ENCODE results near the gene PSMF1.
"Not testable (repeated sequence)": the region's sequence is repeated elsewhere in the genome, so short reads cannot be mapped to it uniquely, and the experiment has no call there.

Gene PSMF1

DNA sequence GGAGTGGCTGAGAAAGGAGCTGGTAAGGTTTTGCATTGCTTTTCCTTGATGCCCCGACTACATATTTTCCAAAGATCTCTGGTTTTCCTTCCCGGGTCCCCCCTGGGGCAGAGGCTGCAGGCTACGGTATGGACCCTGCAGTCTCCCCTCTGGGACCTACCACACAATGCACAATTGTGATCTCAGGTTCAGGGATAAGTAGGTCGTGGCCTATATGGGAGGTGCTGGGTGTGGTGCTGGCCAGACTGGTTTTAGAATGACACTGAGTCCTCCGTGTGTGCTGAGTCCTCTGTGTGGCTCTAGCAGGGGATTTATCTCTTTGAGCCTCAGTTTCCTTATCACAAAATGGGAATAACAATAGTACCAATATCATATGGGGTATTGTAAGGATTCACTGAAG is 85.2 kb downstream of the PSMF1 start:
- no peaks in the 10 kb centered on the region for H3K36me3 Mint-ChIP-seq (ENCODE audit: low read depth)
- H3K4me1 Mint-ChIP-seq = peaks cover 4% of the 10 kb centered on the region
- DNase-seq (no peak), ATAC-seq (no peak)
- no peak overlapping the region for H3K27ac Mint-ChIP-seq
- H3K4me3 Mint-ChIP-seq = no peak overlapping the region
- no peaks in the 10 kb centered on the region for H3K9me3 Mint-ChIP-seq
- peaks cover 1% of the 10 kb centered on the region for H3K27me3 Mint-ChIP-seq

DNA sequence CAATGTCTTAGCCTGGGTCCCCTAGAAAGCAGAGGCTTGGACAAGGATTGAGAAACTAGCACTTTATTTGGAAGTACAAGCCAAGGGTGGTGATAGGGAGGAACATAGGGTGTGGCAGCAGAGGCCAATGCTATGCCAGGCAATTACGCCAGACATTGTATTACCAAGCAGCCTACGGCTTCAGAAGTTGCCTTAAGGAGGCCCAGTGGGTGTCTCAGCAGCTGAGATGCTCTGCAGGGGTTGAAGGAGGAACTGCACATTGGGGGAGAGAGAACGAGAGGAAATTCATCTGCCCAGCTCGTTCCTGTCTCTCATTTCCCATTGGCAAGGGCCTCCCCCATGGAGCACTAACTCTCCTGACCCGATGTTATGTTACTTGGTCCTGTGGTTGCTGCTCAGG is 85.7 kb downstream of the PSMF1 start:
- ATAC-seq (no peak), DNase-seq (no peak)
- no peaks in the 10 kb centered on the region for H3K9me3 Mint-ChIP-seq
- no peak overlapping the region for H3K27ac Mint-ChIP-seq
- no peaks in the 10 kb centered on the region for H3K36me3 Mint-ChIP-seq (ENCODE audit: low read depth)
- H3K4me1 Mint-ChIP-seq = peaks cover 4% of the 10 kb centered on the region
- no peak overlapping the region for H3K4me3 Mint-ChIP-seq
- H3K27me3 Mint-ChIP-seq = no peaks in the 10 kb centered on the region

DNA sequence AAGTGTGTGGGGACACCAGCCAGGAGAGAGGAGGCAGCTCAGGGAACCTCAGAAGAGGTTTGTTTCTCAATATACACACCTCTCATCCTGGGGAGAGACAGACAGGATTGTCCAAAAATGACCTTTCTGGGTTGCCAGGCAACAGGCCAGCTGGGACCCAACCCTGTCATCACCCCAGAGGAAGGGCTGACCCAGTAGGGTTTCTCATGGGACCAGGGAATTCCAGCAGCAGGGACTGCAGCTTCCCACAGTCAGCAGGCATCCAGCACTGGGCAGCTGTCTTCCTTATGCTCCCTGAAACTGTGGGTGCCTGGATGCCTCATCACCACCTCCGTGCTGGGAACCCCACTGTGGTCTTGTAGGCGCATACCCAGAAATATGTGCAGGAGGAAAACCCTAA is 86.2 kb downstream of the PSMF1 start:
- Mint-ChIP-seq H3K9me3 (no peaks in the 10 kb centered on the region), H3K27me3 (no peaks in the 10 kb centered on the region), H3K4me1 (peaks cover 4% of the 10 kb centered on the region), H3K4me3 (no peak overlapping the region), H3K27ac (no peak overlapping the region), H3K36me3 (ENCODE audit: low read depth) (no peaks in the 10 kb centered on the region)
- DNase-seq = no peak
- ATAC-seq = no peak

DNA sequence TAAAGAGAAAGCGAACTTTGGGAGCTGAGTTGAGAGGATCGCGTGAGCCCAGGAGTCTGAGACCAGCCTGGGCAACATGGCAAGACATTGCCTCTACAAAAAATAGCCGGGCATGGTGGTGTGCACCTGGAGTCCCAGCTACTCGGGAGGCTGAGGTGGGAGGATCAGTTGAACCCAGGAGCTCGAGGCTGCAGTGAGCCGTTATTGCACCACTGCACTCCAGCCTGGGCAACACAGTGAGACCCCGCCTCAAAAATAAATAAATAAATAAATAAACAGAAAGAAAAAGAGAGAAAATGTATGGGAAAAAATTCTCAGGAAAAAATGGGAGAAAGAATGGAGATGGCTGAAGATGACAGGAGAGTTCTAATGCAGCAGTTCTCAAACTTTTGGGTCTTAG is 87.4 kb downstream of the PSMF1 start:
- Mint-ChIP-seq H3K36me3 (ENCODE audit: low read depth) (no peaks in the 10 kb centered on the region), H3K4me3 (no peak overlapping the region), H3K4me1 (no peaks in the 10 kb centered on the region), H3K27me3 (peaks cover 1% of the 10 kb centered on the region), H3K9me3 (no peaks in the 10 kb centered on the region), H3K27ac (no peak overlapping the region)
- DNase-seq (no peak), ATAC-seq (no peak)

- H3K27me3 Mint-ChIP-seq = peaks cover 3% of the 10 kb centered on the region
- DNase-seq = no peak
- no peak overlapping the region for H3K4me3 Mint-ChIP-seq
- H3K9me3 Mint-ChIP-seq = no peaks in the 10 kb centered on the region
- no peaks in the 10 kb centered on the region for H3K4me1 Mint-ChIP-seq
- no peak for ATAC-seq
- H3K36me3 Mint-ChIP-seq (ENCODE audit: low read depth) = no peaks in the 10 kb centered on the region
- H3K27ac Mint-ChIP-seq = no peak overlapping the region
Observed at GRCh38 chr20:1206366-1207148, 88.2 kb downstream of the PSMF1 start.

DNA sequence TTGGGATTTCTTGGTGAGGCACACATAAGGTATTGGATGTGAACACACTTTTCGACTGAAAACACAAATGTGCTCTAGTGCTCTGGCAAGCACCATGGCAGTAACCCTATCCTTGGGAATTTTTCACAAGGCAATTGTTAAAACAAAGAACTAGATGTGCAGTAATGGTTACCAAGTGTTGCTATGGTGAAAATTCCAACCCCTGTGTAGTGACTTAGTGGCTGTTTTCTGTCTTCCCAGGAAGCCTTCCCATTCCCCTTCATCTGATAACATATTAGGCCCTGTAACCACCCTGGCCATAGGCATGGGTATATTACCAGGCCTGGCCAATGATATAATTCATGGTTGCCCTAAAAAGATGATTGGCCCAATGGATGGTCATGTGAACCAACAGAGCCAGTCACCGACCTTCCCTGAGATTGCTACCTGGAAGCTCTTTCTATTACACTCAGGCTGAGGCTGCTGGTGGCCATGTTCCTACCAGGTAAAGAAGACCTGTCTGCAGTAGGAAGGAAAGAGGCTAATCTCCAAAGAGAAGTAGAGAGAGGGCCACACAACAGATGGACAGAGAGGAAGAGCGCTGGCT is 89.0 kb downstream of the PSMF1 start:
- no peak overlapping the region for H3K4me3 Mint-ChIP-seq
- no peaks in the 10 kb centered on the region for H3K4me1 Mint-ChIP-seq
- ATAC-seq (no peak), DNase-seq (no peak)
- peaks cover 3% of the 10 kb centered on the region for H3K27me3 Mint-ChIP-seq
- H3K36me3 Mint-ChIP-seq (ENCODE audit: low read depth) = no peaks in the 10 kb centered on the region
- H3K9me3 Mint-ChIP-seq = no peaks in the 10 kb centered on the region
- H3K27ac Mint-ChIP-seq = no peak overlapping the region

DNA sequence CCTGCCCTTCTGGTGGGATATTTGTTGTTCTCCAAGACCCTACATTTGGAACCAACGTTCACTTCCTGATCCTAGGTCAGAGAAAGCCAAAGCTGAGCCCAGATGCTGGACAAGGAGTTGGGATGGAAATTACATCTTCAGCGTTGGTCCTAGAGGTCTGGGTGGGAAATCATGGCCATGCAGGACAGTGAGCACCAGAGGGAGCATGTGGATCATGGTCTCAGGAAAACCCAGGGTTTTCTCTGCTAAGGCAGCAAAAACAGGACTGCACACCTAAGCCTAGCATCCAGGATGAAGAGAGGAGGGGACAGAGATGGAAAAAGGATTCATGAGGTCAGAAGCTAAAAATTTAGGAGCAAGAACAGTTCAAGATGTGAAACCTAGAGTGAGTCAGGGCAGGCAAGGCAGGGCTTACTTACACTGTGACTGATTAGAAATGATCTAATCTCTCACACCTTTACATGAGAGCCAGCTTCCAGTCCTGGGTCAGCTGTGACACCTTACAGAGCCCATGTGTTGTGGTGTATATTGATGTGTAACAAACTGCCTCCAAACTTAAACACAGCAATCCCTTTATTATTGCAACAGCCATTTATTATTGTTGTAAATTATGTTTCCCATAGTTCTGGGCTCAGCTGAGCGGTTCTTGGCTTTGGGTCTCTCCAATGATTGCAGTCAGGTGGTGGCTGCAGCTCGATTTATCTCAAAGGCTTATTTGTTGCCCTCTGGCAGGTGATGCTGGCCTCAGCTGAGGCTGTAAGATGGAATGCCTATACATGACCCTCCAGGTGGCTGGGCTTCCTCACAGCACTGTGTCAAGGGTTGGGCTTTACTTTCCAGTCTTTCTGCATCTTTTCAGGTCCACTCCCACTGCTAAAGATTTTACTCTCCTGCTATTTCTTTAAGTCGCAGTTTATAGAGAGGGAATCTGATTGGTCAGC is 91.3 kb downstream of the PSMF1 start:
- Mint-ChIP-seq H3K9me3 (no peaks in the 10 kb centered on the region), H3K27me3 (peaks cover 3% of the 10 kb centered on the region), H3K36me3 (ENCODE audit: low read depth) (no peaks in the 10 kb centered on the region), H3K4me3 (no peak overlapping the region), H3K27ac (peak overlapping the region; percentile 31), H3K4me1 (peaks cover 9% of the 10 kb centered on the region)
- DNase-seq (no peak), ATAC-seq (peak; percentile 55)

DNA sequence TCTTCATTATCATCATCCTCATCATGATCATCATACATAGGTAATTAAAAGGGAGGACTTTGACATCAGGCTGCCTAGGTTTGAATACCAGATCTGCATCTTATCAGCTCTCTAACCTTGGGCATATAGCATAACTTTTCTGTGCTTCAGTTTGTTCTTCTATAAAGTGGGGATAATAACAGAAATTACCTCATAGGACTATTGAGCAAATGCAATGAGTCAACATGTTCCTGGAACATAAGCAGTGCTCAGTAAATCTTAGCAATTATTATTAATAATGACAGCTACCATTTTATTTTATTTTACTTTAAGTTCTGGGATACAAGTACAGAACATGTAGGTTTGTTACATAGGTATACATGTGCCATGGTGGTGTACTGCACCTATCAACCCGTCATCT is 92.1 kb downstream of the PSMF1 start:
- Mint-ChIP-seq H3K4me3 (no peak overlapping the region), H3K27me3 (peaks cover 3% of the 10 kb centered on the region), H3K9me3 (no peaks in the 10 kb centered on the region), H3K27ac (no peak overlapping the region), H3K36me3 (ENCODE audit: low read depth) (no peaks in the 10 kb centered on the region), H3K4me1 (peaks cover 17% of the 10 kb centered on the region)
- no peak for ATAC-seq
- DNase-seq = no peak

GRCh38 chr20:1212023-1212422 is 93.6 kb downstream of the PSMF1 start:
- no peak overlapping the region for H3K27ac Mint-ChIP-seq
- no peak for ATAC-seq
- H3K36me3 Mint-ChIP-seq (ENCODE audit: low read depth) = no peaks in the 10 kb centered on the region
- H3K4me3 Mint-ChIP-seq = no peak overlapping the region
- DNase-seq = no peak
- peaks cover 32% of the 10 kb centered on the region for H3K4me1 Mint-ChIP-seq
- peaks cover 3% of the 10 kb centered on the region for H3K27me3 Mint-ChIP-seq
- H3K9me3 Mint-ChIP-seq = no peaks in the 10 kb centered on the region

GRCh38 chr20:1212607-1213396 is 94.4 kb downstream of the PSMF1 start:
- H3K4me1 Mint-ChIP-seq = peaks cover 36% of the 10 kb centered on the region
- H3K27me3 Mint-ChIP-seq = peaks cover 3% of the 10 kb centered on the region
- H3K9me3 Mint-ChIP-seq = no peaks in the 10 kb centered on the region
- ATAC-seq = peak; percentile 75
- no peak overlapping the region for H3K27ac Mint-ChIP-seq
- no peaks in the 10 kb centered on the region for H3K36me3 Mint-ChIP-seq (ENCODE audit: low read depth)
- DNase-seq = peak; percentile 72
- H3K4me3 Mint-ChIP-seq = no peak overlapping the region

GRCh38 chr20:1214838-1215261 is 96.4 kb downstream of the PSMF1 start:
- H3K4me3 Mint-ChIP-seq = no peak overlapping the region
- H3K4me1 Mint-ChIP-seq = peaks cover 38% of the 10 kb centered on the region
- DNase-seq (no peak), ATAC-seq (no peak)
- no peak overlapping the region for H3K27ac Mint-ChIP-seq
- H3K9me3 Mint-ChIP-seq = no peaks in the 10 kb centered on the region
- no peaks in the 10 kb centered on the region for H3K36me3 Mint-ChIP-seq (ENCODE audit: low read depth)
- H3K27me3 Mint-ChIP-seq = peaks cover 3% of the 10 kb centered on the region

DNA sequence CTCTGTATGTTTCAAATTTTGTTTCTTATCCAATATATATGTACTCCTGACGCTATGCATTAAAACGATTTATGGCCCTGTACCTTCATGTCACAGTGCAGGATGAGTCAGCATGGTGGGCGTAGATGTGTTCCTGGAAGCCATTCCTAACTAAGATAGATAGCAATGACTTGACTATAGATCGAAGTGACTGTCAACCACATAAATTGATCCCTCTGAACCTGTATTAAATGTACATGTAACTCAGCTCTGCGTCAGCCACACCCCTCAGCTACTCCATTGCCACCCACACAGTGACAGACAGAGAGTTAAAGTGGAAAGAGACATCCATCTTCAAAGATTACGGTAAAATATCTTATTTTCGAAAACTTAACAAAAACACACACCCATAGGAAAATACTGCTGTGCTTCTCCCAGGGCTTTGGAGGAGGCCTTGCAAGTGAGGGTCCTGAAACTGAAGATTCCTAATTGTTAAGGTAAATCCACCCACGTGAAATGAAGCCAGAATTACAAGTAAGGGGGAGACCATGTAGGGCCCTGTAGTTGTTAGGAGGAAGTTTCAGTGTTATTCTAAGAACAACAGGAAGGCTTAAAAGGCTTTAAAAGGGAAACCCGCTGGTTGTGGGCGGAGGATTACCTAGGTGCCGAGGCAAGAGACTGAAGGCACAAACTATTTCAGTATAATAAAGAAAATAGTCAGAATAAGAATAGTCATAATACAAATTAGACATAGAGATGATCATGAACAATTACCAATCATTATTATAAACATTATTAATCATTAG is 97.2 kb downstream of the PSMF1 start:
- no peaks in the 10 kb centered on the region for H3K36me3 Mint-ChIP-seq (ENCODE audit: low read depth)
- ATAC-seq (peak; percentile 85), DNase-seq (peak; percentile 49)
- H3K4me3 Mint-ChIP-seq = peak overlapping the region; percentile 35
- H3K4me1 Mint-ChIP-seq = peaks cover 38% of the 10 kb centered on the region
- H3K27me3 Mint-ChIP-seq = peaks cover 3% of the 10 kb centered on the region
- peak overlapping the region; percentile 61 for H3K27ac Mint-ChIP-seq
- no peaks in the 10 kb centered on the region for H3K9me3 Mint-ChIP-seq

DNA sequence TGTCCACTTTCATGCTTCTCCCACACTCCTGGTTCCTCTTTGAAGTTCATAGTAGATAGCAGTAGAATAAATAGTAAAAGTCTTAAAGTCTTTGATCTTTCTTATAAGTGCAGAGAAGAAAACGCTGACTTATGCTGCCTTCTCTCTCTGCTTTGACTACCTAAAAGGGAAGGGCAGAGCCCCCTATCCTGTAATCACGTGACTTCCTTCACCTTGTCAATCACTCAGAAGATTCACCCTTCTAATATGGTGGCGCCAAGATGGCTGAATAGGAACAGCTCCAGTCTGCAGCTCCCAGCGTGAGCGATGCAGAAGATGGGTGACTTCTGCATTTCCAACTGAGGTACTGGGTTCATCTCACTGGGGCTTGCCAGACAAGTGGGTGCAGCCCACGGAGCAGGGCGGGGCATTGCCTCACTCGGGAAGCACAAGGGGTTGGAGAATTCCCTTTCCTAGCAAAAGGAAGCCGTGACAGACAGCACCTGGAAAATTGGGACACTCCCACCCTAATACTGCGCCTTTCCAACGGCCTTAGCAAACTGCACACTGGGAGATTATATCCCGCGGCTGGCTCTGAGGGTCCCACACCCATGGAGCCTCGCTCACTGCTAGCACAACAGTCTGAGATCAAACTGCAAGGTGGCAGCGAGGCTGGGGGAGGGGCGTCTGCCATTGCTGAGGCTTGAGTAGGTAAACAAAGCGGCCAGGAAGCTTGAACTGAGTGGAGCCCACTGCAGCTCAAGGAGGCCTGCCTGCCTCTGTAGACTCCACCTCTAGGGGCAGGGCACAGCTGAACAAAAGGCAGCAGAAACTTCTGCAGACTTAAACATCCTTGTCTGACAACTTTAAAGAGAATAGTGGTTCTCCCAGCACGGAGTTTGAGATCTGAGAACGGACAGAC is 98.4 kb downstream of the PSMF1 start:
- H3K9me3 Mint-ChIP-seq = not testable (repeated sequence)

More for the DNA sequence above, 98.4 kb downstream of the PSMF1 start:
- H3K4me1 Mint-ChIP-seq = peaks cover 38% of the 10 kb centered on the region
- H3K36me3 Mint-ChIP-seq (ENCODE audit: low read depth); H3K4me3 Mint-ChIP-seq; DNase-seq; ATAC-seq; H3K27me3 Mint-ChIP-seq; H3K27ac Mint-ChIP-seq: not testable (repeated sequence)
